HepG2 (cell line): ENCODE results near the gene ERH. TPM values are rescaled to one million over a fixed set of nuclear protein-coding genes. Genes with fewer than 3 reads are reported as not detected.

ENCODE experiments used
- AGO1 ChIP-seq: fragments of 200-400 bp; formaldehyde crosslinking; IDR thresholded peaks from 2 replicates; pipeline ENCODE4 v1.6.1; 2017; ENCODE audit warnings: mild to moderate bottlenecking, low read depth, low read length, moderate library complexity; ENCODE audit not compliant: poor library complexity, severe bottlenecking
- BCL6 ChIP-seq: IDR thresholded peaks from 2 replicates; pipeline ENCODE4 v1.6.1; 2016; ENCODE audit warnings: missing genetic modification reagents, missing compliant biosample characterization
- DPF2 ChIP-seq: sonication (generic); formaldehyde crosslinking; IDR thresholded peaks from 2 replicates; pipeline ENCODE4 v1.4.0; 2020; ENCODE audit warnings: mild to moderate bottlenecking, low read depth, missing genetic modification reagents, borderline replicate concordance
- ESRRA ChIP-seq: sonication (generic); formaldehyde crosslinking; IDR thresholded peaks from 2 replicates; pipeline ENCODE4 v1.5.1; 2020; ENCODE audit warnings: mild to moderate bottlenecking, low read depth, missing genetic modification reagents
- FOXJ3 ChIP-seq: sonication (generic); formaldehyde crosslinking; IDR thresholded peaks from 2 replicates; pipeline ENCODE4 v1.4.0; 2020; ENCODE audit warnings: missing genetic modification reagents, mild to moderate bottlenecking, borderline replicate concordance
- FOXM1 ChIP-seq: sonication (generic); formaldehyde crosslinking; IDR thresholded peaks from 2 replicates; pipeline ENCODE4 v1.5.0; 2020; ENCODE audit warnings: missing genetic modification reagents
- HDAC2 ChIP-seq: sonication (generic); formaldehyde crosslinking; IDR thresholded peaks from 2 replicates; pipeline ENCODE4 v1.4.0; 2020; ENCODE audit warnings: missing genetic modification reagents
- HNF4A ChIP-seq: sonication (generic); formaldehyde crosslinking; IDR thresholded peaks from 2 replicates; pipeline ENCODE4 v1.4.0; 2020; ENCODE audit warnings: missing genetic modification reagents
- MBNL3 ChIP-seq: fragments of 250-450 bp; sonication (Bioruptor Pico); conservative IDR thresholded peaks from 2 replicates; pipeline ENCODE4 v1.8.0; 2022; ENCODE audit warnings: mild to moderate bottlenecking, inconsistent platforms
- MIXL1 ChIP-seq: IDR thresholded peaks from 2 replicates; pipeline ENCODE4 v1.6.1; 2016
- NBN ChIP-seq: fragments of 450-650 bp; conservative IDR thresholded peaks from 2 replicates; pipeline ENCODE4 v1.6.1; 2017
- NFIC ChIP-seq: IDR thresholded peaks from 2 replicates; pipeline ENCODE4 v1.6.1; 2012; ENCODE audit warnings: mild to moderate bottlenecking, low read length, inconsistent platforms
- PPARG ChIP-seq: conservative IDR thresholded peaks from 2 replicates; pipeline ENCODE4 v1.6.1; 2016; ENCODE audit warnings: missing biosample characterization, missing genetic modification reagents
- PTBP1 ChIP-seq: fragments of 200-400 bp; formaldehyde crosslinking; IDR thresholded peaks from 2 replicates; pipeline ENCODE4 v1.6.1; 2018; ENCODE audit warnings: low read length, low read depth; ENCODE audit not compliant: poor library complexity, severe bottlenecking
- SALL1 ChIP-seq: sonication (generic); formaldehyde crosslinking; IDR thresholded peaks from 2 replicates; pipeline ENCODE4 v1.8.0; 2022; ENCODE audit warnings: mild to moderate bottlenecking, missing genetic modification reagents
- TEAD3 ChIP-seq: optimal IDR thresholded peaks from 2 replicates; pipeline ENCODE3; 2016; ENCODE audit warnings: borderline replicate concordance
- ZNF264 ChIP-seq: sonication (generic); formaldehyde crosslinking; IDR thresholded peaks from 2 replicates; pipeline ENCODE4 v1.4.0; 2020; ENCODE audit warnings: missing genetic modification reagents
- ZNF644 ChIP-seq: IDR thresholded peaks from 2 replicates; pipeline ENCODE4 v1.6.1; 2016; ENCODE audit warnings: low read depth
- polyA plus RNA-seq, 8 experiments: library from polyadenylated mRNA; depleted of rRNA in 3 of 8; stranded (reverse) in 7 of 8; unstranded in 1 of 8; fragments of >200 nt; fragmentation: Illumina TruSeq in 4 of 8; extraction: Trizol in 4 of 8; gene quantifications; 2 replicates each; pipeline versions ENCODE4 v1.2.1 to v1.2.3, GENCODE V29; 2011 to 2016; ENCODE audit warnings: low read depth in 4 of 8, missing spikeins in 1 of 8, mixed read lengths in 1 of 8; ENCODE audit not compliant: insufficient read depth in 1 of 8
- total RNA-seq, 5 experiments: library from RNA; depleted of rRNA; stranded (reverse); fragments of >200 nt; fragmentation: Illumina TruSeq; extraction: Trizol; gene quantifications; 2 replicates each; pipeline ENCODE4 v1.2.3, GENCODE V29; 2016; ENCODE audit warnings: low read depth in 1 of 5
- TF ChIP-seq, protein P1 (sequence below): sonication (generic); formaldehyde crosslinking; IDR thresholded peaks from 2 replicates; pipeline ENCODE4 v1.5.1; 2020; ENCODE audit warnings: mild to moderate bottlenecking, missing genetic modification reagents, borderline replicate concordance
- TF ChIP-seq, protein P2 (sequence below): sonication (generic); formaldehyde crosslinking; IDR thresholded peaks from 2 replicates; pipeline ENCODE4 v1.4.0; 2020; ENCODE audit warnings: missing genetic modification reagents
- TF ChIP-seq, protein P3 (sequence below): sonication (generic); formaldehyde crosslinking; IDR thresholded peaks from 2 replicates; pipeline ENCODE4 v1.4.0; 2020; ENCODE audit warnings: missing genetic modification reagents, mild to moderate bottlenecking, borderline replicate concordance

Gene ERH
- total and polyA plus RNA-seq, 2 of the 13 experiments (the other 11 are each of a cell fraction or from before 2014, with no cell fraction given): 105 to 341 TPM

DNA sequence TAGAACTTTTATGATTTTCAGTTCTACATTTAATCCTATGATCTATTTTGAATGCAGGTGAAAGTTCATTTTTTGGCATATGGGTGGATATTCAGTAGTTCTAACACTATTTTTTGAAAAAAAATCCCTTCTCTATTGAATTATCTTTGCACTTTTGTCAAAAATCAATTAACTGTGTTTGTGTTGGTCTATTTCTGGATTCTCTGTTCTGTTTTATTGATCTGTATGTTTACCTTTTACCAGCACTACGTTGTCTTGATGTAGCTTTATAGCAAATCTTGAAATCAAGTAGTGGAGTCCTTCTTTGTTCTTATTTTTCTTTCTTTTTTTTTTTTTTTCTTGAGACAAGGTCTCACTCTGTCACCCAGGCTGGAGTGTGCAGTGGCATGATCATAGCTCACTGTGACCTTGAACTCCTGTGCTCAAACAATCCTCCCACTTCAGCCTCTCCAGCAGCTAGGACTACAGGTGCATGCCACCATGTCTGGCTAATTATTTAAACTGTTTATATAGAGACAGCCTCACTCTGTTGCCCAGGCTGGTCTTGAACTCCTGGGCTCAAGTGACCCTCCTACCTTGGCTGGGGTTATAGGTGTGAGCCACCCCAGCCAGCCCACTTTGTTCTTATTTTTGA is 32.3 kb upstream of the ERH start (continued):
- TF ChIP-seq, protein P1, sequence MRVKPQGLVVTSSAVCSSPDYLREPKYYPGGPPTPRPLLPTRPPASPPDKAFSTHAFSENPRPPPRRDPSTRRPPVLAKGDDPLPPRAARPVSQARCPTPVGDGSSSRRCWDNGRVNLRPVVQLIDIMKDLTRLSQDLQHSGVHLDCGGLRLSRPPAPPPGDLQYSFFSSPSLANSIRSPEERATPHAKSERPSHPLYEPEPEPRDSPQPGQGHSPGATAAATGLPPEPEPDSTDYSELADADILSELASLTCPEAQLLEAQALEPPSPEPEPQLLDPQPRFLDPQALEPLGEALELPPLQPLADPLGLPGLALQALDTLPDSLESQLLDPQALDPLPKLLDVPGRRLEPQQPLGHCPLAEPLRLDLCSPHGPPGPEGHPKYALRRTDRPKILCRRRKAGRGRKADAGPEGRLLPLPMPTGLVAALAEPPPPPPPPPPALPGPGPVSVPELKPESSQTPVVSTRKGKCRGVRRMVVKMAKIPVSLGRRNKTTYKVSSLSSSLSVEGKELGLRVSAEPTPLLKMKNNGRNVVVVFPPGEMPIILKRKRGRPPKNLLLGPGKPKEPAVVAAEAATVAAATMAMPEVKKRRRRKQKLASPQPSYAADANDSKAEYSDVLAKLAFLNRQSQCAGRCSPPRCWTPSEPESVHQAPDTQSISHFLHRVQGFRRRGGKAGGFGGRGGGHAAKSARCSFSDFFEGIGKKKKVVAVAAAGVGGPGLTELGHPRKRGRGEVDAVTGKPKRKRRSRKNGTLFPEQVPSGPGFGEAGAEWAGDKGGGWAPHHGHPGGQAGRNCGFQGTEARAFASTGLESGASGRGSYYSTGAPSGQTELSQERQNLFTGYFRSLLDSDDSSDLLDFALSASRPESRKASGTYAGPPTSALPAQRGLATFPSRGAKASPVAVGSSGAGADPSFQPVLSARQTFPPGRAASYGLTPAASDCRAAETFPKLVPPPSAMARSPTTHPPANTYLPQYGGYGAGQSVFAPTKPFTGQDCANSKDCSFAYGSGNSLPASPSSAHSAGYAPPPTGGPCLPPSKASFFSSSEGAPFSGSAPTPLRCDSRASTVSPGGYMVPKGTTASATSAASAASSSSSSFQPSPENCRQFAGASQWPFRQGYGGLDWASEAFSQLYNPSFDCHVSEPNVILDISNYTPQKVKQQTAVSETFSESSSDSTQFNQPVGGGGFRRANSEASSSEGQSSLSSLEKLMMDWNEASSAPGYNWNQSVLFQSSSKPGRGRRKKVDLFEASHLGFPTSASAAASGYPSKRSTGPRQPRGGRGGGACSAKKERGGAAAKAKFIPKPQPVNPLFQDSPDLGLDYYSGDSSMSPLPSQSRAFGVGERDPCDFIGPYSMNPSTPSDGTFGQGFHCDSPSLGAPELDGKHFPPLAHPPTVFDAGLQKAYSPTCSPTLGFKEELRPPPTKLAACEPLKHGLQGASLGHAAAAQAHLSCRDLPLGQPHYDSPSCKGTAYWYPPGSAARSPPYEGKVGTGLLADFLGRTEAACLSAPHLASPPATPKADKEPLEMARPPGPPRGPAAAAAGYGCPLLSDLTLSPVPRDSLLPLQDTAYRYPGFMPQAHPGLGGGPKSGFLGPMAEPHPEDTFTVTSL (CRISPR knock-in tag): peak; percentile 70; the same call in 1 of the 2 replicates
- TF ChIP-seq PPARG (CRISPR knock-in tag) (peak; percentile 86), DPF2 (peak; percentile 38; the same call in 1 of the 2 replicates), MIXL1 (CRISPR knock-in tag) (peak; percentile 79), ZNF644 (CRISPR knock-in tag) (peak; percentile 73; the same call in 1 of the 2 replicates), PTBP1 (no peak), SALL1 (CRISPR knock-in tag) (peak; percentile 51), ESRRA (CRISPR knock-in tag) (peak; percentile 64; the same call in 1 of the 2 replicates), AGO1 (no peak), HDAC2 (CRISPR knock-in tag) (peak; percentile 44; the same call in 1 of the 2 replicates), TEAD3 (CRISPR knock-in tag) (peak; percentile 47), MBNL3 (CRISPR knock-in tag) (no peak), NBN (no peak), HNF4A (CRISPR knock-in tag) (peak; percentile 77), FOXJ3 (CRISPR knock-in tag) (peak; percentile 59; the same call in 1 of the 2 replicates), BCL6 (CRISPR knock-in tag) (no peak; the same call in 1 of the 2 replicates), NFIC (peak; percentile 73; the same call in 1 of the 2 replicates), FOXM1 (CRISPR knock-in tag) (no peak), ZNF264 (CRISPR knock-in tag) (0 out of 2 replicates have a peak, but pooled peaks have one; percentile 19)
- TF ChIP-seq, protein P2, sequence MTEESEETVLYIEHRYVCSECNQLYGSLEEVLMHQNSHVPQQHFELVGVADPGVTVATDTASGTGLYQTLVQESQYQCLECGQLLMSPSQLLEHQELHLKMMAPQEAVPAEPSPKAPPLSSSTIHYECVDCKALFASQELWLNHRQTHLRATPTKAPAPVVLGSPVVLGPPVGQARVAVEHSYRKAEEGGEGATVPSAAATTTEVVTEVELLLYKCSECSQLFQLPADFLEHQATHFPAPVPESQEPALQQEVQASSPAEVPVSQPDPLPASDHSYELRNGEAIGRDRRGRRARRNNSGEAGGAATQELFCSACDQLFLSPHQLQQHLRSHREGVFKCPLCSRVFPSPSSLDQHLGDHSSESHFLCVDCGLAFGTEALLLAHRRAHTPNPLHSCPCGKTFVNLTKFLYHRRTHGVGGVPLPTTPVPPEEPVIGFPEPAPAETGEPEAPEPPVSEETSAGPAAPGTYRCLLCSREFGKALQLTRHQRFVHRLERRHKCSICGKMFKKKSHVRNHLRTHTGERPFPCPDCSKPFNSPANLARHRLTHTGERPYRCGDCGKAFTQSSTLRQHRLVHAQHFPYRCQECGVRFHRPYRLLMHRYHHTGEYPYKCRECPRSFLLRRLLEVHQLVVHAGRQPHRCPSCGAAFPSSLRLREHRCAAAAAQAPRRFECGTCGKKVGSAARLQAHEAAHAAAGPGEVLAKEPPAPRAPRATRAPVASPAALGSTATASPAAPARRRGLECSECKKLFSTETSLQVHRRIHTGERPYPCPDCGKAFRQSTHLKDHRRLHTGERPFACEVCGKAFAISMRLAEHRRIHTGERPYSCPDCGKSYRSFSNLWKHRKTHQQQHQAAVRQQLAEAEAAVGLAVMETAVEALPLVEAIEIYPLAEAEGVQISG (CRISPR knock-in tag): peak; percentile 40; the same call in 1 of the 2 replicates
- TF ChIP-seq, protein P3, sequence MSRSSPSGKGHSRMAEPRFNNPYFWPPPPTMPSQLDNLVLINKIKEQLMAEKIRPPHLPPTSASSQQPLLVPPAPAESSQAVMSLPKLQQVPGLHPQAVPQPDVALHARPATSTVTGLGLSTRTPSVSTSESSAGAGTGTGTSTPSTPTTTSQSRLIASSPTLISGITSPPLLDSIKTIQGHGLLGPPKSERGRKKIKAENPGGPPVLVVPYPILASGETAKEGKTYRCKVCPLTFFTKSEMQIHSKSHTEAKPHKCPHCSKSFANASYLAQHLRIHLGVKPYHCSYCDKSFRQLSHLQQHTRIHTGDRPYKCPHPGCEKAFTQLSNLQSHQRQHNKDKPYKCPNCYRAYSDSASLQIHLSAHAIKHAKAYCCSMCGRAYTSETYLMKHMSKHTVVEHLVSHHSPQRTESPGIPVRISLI (CRISPR knock-in tag): peak; percentile 81
